ENCODE measurements around the gene GPR3.

GPR3 gene

DNA sequence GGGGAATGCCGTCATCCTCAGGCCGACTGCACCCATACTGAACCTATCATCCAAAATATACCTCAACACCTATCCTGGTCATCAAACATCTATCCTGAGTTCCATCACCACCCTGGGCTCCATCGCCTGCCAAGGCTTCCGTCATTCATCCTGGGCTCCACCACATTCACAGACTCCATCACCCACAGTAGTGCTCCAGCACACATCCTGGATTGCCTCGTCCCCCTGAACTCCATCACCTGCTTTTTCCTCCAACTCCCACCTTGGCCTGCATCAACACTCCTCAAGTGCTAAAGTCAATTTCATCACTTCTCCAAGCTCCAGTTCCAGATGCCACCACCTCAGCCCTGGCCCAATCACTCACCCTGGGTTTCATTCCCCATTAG is 33.5 kb upstream of the GPR3 start:
- no peak for FAIRE-seq

- FAIRE-seq = no peak
Observed at GRCh38 chr1:27359822-27360158, 32.6 kb upstream of the GPR3 start.

DNA sequence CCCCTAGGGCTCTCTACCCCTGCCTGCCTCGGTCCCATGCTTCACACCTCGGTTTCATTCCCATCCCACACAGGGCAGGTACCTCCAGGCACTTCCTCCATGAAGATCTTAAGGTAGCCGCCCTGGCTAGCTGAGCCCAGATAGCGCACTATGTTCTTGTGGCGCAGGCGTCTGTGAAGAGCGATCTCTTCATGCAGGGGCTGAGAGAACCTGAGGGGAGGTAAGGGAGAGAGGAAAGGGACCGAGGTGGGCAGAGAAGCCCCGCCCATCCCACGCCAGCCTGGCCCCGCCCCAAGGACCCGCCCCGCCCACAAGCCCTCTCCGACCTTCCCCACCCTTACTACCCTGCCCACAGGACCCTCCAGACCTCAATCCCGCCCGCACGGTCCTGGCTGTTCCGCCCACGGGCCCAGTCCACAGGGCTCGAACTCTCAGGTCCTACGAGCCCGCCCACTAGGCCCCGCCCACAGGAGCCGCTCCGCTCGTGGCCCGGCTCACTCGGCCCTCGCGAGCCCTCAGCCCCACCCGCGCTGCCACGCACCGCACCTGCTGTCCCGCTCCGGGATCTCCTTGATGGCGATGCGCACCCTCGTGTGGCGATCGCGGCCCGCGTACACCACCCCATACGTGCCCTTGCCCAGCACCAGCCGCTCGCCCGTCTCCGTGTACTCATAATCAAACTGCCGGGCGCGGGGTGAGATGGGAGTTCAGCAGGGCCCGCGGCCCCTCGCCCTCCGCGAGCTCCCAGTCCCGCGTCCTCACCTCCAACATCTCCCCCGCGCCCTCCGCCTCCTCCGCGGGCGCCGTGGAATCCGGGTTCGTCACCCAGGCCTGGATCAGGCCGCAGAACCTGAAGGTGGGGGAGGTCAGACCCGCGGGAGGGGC is 32.0 kb upstream of the GPR3 start:
- FAIRE-seq = no peak

- no peak for FAIRE-seq
Observed at GRCh38 chr1:27361044-27361402, 31.4 kb upstream of the GPR3 start.

- no peak for FAIRE-seq
Observed at GRCh38 chr1:27361553-27361952, 30.9 kb upstream of the GPR3 start.

- FAIRE-seq = no peak
Observed at GRCh38 chr1:27363766-27364695, 28.4 kb upstream of the GPR3 start.

- FAIRE-seq = no peak
Observed at GRCh38 chr1:27364696-27365371, 27.6 kb upstream of the GPR3 start.

DNA sequence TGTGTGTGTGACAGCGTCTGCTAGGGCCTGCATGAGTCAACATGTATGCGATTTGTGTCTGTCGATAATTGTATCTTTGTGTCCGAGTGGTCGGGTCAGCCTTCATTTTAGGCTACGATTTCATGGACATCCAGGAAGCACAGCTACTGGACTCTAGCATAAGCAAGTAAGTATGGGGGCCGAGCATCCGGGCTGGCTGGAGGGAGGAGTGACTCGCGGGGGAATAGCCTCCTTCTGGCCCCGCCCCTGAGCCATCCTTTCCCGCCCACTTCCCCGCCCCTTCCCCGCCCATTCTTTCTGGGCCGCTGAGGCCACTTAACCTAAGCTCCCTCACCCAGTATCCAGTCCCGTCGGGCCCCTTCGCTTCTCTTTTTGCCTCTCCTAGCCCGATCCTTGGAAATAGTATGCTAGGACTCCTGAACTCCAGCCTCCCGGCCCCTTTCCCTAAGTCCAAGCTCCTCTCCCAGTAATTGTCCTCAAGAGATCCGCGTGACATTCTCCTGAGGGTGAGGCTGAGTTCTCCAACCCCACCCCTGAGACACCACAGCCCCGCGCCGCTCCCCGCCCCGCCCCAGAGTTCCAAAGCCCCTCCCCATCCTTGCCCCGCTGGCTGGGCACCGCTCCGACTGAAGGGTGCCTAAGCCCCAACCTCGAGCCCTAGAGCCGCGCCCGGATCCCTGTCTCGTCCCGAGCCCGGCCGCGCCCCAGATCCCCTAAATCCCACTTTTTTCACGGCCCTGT is 26.9 kb upstream of the GPR3 start:
- FAIRE-seq = no peak

- no peak for FAIRE-seq
Observed at GRCh38 chr1:27366113-27366410, 26.4 kb upstream of the GPR3 start.

- no peak for FAIRE-seq
Observed at GRCh38 chr1:27366411-27367159, 25.8 kb upstream of the GPR3 start, which contains the start of gene MAP3K6. Gene MAP3K6 (minus strand): TSS chr1:27366961. CDS start chr1:27366597, 364 bp downstream.

GRCh38 chr1:27367160-27367650 is 25.2 kb upstream of the GPR3 start:
- no peak for FAIRE-seq

DNA sequence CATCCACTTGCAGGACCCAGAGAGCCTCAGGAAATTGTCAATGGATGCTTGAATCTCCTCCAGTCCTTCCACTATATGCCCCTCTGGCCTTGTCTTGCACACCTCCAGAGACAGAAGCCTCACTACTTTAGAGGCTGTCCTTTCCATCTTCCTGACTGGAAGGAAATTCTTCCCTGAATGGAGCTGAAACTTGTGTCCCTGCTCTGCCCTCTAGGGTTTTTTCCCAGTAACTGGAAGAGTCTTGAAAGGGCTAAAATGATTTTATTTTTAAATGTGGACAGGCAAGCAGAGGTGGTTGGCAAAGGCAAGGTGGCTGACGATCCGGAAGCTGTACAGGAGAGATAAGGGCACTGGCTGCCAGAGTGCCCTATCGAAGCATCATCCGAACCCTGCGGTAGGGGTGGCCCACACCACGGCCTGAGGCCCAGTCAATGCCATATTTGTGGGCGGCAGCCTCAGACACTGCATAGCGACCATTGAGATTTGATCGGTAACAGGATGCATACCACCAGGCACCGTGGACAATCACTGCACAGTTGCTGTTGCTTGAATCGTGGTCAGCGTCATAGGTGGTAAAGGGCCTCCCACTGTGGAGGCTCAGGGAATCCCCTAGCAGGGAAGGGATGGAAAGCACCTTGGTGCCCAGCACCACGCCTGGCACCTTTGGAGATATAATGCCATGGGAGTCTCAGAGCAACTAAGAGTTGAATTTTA is 23.4 kb upstream of the GPR3 start:
- no peak for FAIRE-seq

- FAIRE-seq = no peak
Observed at GRCh38 chr1:27372022-27372807, 20.2 kb upstream of the GPR3 start.

- FAIRE-seq = no peak
Observed at GRCh38 chr1:27372808-27373690, 19.4 kb upstream of the GPR3 start.

GRCh38 chr1:27374362-27375086 is 17.9 kb upstream of the GPR3 start, which contains the start of gene FCN3:
Gene FCN3 (minus strand): TSS chr1:27374824. CDS start chr1:27374818, 6 bp downstream.
- FAIRE-seq = no peak

DNA sequence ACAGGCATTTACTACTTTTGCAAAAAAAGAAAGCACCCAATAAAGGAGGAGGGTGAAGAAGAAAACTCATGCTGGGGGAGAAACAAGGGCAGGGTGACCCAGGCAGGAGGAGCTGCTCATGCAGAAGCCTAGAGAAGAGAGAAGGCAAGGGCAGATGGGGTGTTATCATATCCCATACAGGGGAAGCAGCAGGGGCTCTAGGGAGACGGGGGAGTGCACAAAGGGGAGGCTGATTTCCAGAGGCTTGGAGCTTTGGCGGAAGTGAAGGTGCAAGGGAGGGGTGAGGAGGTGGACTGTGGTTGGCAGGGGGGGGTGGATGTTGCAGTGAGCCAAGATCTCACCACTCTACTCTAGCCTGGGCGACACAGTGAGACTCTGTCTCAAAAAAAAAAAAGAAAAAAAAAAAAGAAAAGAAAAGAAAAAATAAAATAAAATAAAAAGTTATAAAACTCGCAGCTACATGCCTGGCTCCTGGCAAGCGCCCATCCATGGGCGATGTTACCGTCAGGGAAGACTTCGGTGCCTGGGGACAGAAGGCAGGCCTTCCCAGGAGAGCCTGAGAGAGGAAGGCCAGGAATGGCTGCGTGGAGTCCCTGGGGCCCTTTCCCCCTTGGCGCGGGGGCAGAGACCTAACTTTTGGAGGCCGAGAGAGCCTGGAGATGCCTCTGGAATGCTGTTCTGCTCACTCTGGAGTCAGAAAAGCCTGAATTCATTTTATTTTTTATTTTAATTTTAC is 14.5 kb upstream of the GPR3 start:
- FAIRE-seq = no peak

DNA sequence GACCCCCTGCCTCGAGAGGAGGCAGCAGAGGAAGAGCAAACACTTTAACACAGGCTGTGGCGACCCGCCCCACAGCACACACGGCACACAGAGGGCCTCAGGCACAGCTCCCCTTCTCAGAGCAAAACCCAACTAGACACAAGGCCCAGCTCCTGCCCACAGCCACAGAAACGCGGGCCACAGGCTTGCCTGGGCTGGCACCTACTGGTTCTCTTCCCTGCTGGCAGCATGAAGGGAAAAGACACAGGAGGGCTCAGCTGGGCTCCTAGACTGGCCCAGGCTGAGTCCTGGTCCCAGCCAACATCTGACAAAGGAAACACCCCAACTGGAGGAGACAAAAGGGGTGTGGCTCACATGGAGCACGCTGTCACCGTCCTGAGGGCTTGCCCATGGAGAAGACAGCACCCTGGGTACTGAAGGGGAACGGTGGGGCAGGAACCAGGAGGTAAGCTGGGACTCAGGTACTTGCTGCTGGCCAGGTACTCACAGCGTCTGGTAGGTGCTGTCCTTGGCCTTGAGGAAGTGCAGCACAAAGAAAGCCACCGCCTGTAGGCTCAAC is 12.8 kb upstream of the GPR3 start:
- no peak for FAIRE-seq

All from islet of Langerhans (tissue), 1 donor.